OCI-LY1 (cell line): ENCODE measurements around the gene HS1BP3.

ENCODE experiments used
- H2AFZ ChIP-seq: fragments of 200-600 bp; sonication (generic), shearing (Covaris generic); 2 replicates; pipeline ENCODE4 v1.6.0; 2014; ENCODE audit warnings: antibody characterized with exemption, mild to moderate bottlenecking, low read length
- H3F3A ChIP-seq: fragments of 200-600 bp; sonication (generic), shearing (Covaris generic); 2 replicates; pipeline ENCODE4 v1.6.0; 2014; ENCODE audit warnings: mild to moderate bottlenecking, antibody characterized with exemption, low read length, moderate library complexity; ENCODE audit not compliant: insufficient read depth
- H3K27ac ChIP-seq: fragments of 200-600 bp; sonication (generic); 2 replicates; pipeline ENCODE4 v1.5.1; 2014; ENCODE audit warnings: low read length, mixed run types, mild to moderate bottlenecking, low read depth; ENCODE audit not compliant: poor library complexity, severe bottlenecking
- H3K27me3 ChIP-seq: fragments of 200-600 bp; sonication (generic); 2 replicates; pipeline ENCODE4 v1.6.0; 2014; ENCODE audit warnings: antibody characterized with exemption, mild to moderate bottlenecking, low read length, moderate library complexity; ENCODE audit not compliant: insufficient read depth
- H3K36me3 ChIP-seq: fragments of 200-600 bp; sonication (generic); 2 replicates; pipeline ENCODE4 v1.6.1; 2014; ENCODE audit warnings: mild to moderate bottlenecking, antibody characterized with exemption, low read length, moderate library complexity, mixed read lengths; ENCODE audit not compliant: insufficient read depth
- H3K4me1 ChIP-seq: fragments of 200-600 bp; sonication (generic); 2 replicates; pipeline ENCODE4 v1.5.1; 2014; ENCODE audit warnings: mild to moderate bottlenecking, low read length, moderate library complexity; ENCODE audit not compliant: insufficient read depth, severe bottlenecking
- H3K4me2 ChIP-seq: fragments of 200-600 bp; sonication (generic), shearing (Covaris generic); 2 replicates; pipeline ENCODE4 v1.6.1; 2014; ENCODE audit warnings: low read length
- H3K4me3 ChIP-seq: fragments of 200-600 bp; sonication (generic); 2 replicates; pipeline ENCODE4 v1.5.1; 2014; ENCODE audit warnings: low read length, low read depth, mild to moderate bottlenecking, mixed read lengths; ENCODE audit not compliant: poor library complexity, severe bottlenecking
- H3K79me2 ChIP-seq: fragments of 200-600 bp; shearing (Covaris generic); 2 replicates; pipeline ENCODE4 v1.6.1; 2016; ENCODE audit warnings: mixed run types, low read length, mixed read lengths; ENCODE audit not compliant: insufficient read depth
- H3K9ac ChIP-seq: fragments of 200-600 bp; sonication (generic), shearing (Covaris generic); 2 replicates; pipeline ENCODE4 v1.6.1; 2014; ENCODE audit warnings: mild to moderate bottlenecking, low read length, mixed read lengths
- H3K9me2 ChIP-seq: fragments of 200-600 bp; sonication (generic), shearing (Covaris generic); 2 replicates; pipeline ENCODE4 v1.6.1; 2014; ENCODE audit warnings: low read depth, mild to moderate bottlenecking, low read length, mixed read lengths
- H3K9me3 ChIP-seq: fragments of 200-600 bp; shearing (Covaris generic); 2 replicates; pipeline ENCODE4 v1.6.1; 2014; ENCODE audit warnings: low read length, mixed read lengths
- H4K20me1 ChIP-seq: fragments of 200-600 bp; sonication (generic), shearing (Covaris generic); 2 replicates; pipeline ENCODE4 v1.6.0; 2016; ENCODE audit warnings: mild to moderate bottlenecking, low read length; ENCODE audit not compliant: insufficient read depth
- CTCF ChIP-seq: fragments of 200-600 bp; sonication (generic), shearing (Covaris generic); IDR thresholded peaks from 2 replicates; pipeline ENCODE4 v1.5.1; 2017; ENCODE audit warnings: mild to moderate bottlenecking, antibody characterized with exemption, low read length, moderate library complexity, mixed read lengths
- EZH2 ChIP-seq: fragments of 200-600 bp; sonication (generic), shearing (Covaris generic); IDR thresholded peaks from 2 replicates; pipeline ENCODE4 v1.8.0; 2017; ENCODE audit warnings: borderline replicate concordance, mixed run types, mild to moderate bottlenecking, antibody characterized with exemption, low read length, moderate library complexity, mixed read lengths

The HS1BP3 gene

GRCh38 chr2:20631617-20632307 lies 19.1 kb downstream of the HS1BP3 start:
- no peaks in the 10 kb centered on the region for H3F3A ChIP-seq
- H3K4me3 ChIP-seq = no peak overlapping the region
- H3K9ac ChIP-seq = no peak overlapping the region
- no peak for TF ChIP-seq EZH2
- TF ChIP-seq CTCF = no peak
- H3K27ac ChIP-seq = no peak overlapping the region
- H3K27me3 ChIP-seq = no peaks in the 10 kb centered on the region
- peaks cover 2% of the 10 kb centered on the region; the same call in 1 of the 2 replicates for H4K20me1 ChIP-seq
- no peaks in the 10 kb centered on the region for H3K36me3 ChIP-seq
- H3K4me1 ChIP-seq = peaks cover 10% of the 10 kb centered on the region
- no peaks in the 10 kb centered on the region for H3K9me2 ChIP-seq
- H3K4me2 ChIP-seq = no peak overlapping the region
- no peaks in the 10 kb centered on the region for H3K79me2 ChIP-seq
- no peak overlapping the region for H2AFZ ChIP-seq
- H3K9me3 ChIP-seq = no peaks in the 10 kb centered on the region

DNA sequence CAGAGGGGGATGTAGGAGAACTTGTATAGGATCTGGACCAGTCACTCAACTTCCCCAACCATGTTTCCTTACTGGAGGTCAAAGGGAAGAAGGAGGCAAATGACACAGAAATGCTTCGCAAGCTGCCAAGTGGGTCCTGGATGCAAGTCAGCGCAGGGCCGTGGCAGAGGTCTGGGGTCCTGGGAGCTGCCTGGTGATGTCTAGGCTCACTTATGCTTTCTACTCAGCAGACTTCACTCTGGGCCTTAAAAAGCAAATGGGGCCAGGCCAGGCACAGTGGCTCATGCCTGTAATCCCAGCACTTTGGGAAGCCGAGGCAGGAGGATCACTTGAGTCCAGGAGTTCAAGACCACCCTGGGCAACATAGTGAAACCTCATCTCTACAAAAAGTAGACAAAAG lies 19.9 kb downstream of the HS1BP3 start:
- no peak overlapping the region for H3K4me2 ChIP-seq
- peaks cover 10% of the 10 kb centered on the region for H3K4me1 ChIP-seq
- H3K4me3 ChIP-seq = no peak overlapping the region
- no peaks in the 10 kb centered on the region for H3K9me2 ChIP-seq
- no peaks in the 10 kb centered on the region for H3K27me3 ChIP-seq
- no peaks in the 10 kb centered on the region for H3K79me2 ChIP-seq
- H3K9me3 ChIP-seq = no peaks in the 10 kb centered on the region
- no peaks in the 10 kb centered on the region for H3K36me3 ChIP-seq
- H2AFZ ChIP-seq = no peak overlapping the region
- H3F3A ChIP-seq = no peaks in the 10 kb centered on the region
- H3K27ac ChIP-seq = no peak overlapping the region
- H4K20me1 ChIP-seq = peaks cover 2% of the 10 kb centered on the region; the same call in 1 of the 2 replicates
- no peak for TF ChIP-seq EZH2
- no peak for TF ChIP-seq CTCF
- no peak overlapping the region for H3K9ac ChIP-seq

DNA sequence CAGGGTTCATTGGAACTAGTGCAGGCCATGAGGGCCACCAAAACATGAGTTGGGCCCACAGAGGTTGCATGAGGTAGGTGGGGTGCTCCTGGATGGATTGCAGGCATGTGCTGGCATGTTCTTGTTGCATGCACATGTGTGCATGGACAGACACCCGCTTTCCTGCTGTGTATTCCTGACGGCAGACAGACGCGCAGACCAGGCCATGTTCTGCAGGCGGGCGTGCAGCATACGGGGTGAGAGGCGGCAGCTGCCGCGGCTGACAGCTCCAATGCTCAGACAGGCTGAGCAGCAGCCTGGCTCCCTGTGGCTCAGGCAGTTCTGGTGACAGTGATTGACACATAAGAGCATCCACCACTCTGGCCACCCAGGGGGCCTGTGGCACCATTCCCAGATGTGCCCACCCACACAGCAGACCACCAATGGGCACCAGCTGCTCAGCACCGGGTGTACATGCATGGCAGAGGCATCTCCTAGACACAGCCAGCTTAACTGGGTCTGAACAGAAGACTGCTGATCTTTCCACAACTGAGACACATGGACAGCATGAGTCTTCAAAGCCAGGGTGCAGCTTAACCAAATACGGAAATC lies 21.2 kb downstream of the HS1BP3 start:
- no peak overlapping the region for H3K9ac ChIP-seq
- no peaks in the 10 kb centered on the region for H3K9me2 ChIP-seq
- H2AFZ ChIP-seq = no peak overlapping the region
- H3F3A ChIP-seq = no peaks in the 10 kb centered on the region
- TF ChIP-seq CTCF = no peak
- no peak for TF ChIP-seq EZH2
- no peaks in the 10 kb centered on the region for H3K36me3 ChIP-seq
- no peak overlapping the region for H3K4me3 ChIP-seq
- H4K20me1 ChIP-seq = peaks cover 2% of the 10 kb centered on the region; the same call in 1 of the 2 replicates
- no peaks in the 10 kb centered on the region for H3K79me2 ChIP-seq
- H3K27me3 ChIP-seq = no peaks in the 10 kb centered on the region
- no peak overlapping the region for H3K4me2 ChIP-seq
- H3K27ac ChIP-seq = no peak overlapping the region
- H3K9me3 ChIP-seq = no peaks in the 10 kb centered on the region
- H3K4me1 ChIP-seq = peaks cover 10% of the 10 kb centered on the region
